HEK293 (cell line): ENCODE results near the gene NRL.

ENCODE experiments used
- PRDM1 ChIP-seq: fragments of 450-650 bp; formaldehyde crosslinking; IDR thresholded peaks from 2 replicates; pipeline ENCODE4; 2016; ENCODE audit warnings: missing biosample characterization, missing genetic modification characterization
- SALL2 ChIP-seq: fragments of 450-650 bp; formaldehyde crosslinking; IDR thresholded peaks from 2 replicates; pipeline ENCODE4 v1.5.0; 2017; ENCODE audit warnings: missing biosample characterization, mild to moderate bottlenecking, missing genetic modification characterization, borderline replicate concordance
- ZBTB17 ChIP-seq: fragments of 450-650 bp; formaldehyde crosslinking; IDR thresholded peaks from 2 replicates; pipeline ENCODE4 v1.5.1; 2016; ENCODE audit warnings: missing biosample characterization, missing genetic modification characterization
- ZBTB20 ChIP-seq: fragments of 450-650 bp; formaldehyde crosslinking; IDR thresholded peaks from 2 replicates; pipeline ENCODE4 v1.5.1; 2016; ENCODE audit warnings: missing biosample characterization, missing genetic modification characterization
- ZFP37 ChIP-seq: fragments of 450-650 bp; formaldehyde crosslinking; IDR thresholded peaks from 2 replicates; pipeline ENCODE4 v1.5.1; 2016; ENCODE audit warnings: missing biosample characterization, missing genetic modification characterization
- ZNF138 ChIP-seq: fragments of 450-650 bp; formaldehyde crosslinking; IDR thresholded peaks from 2 replicates; pipeline ENCODE4 v1.5.1; 2016; ENCODE audit warnings: missing biosample characterization, missing genetic modification characterization, borderline replicate concordance
- ZNF175 ChIP-seq: fragments of 450-650 bp; formaldehyde crosslinking; IDR thresholded peaks from 2 replicates; pipeline ENCODE4 v1.5.1; 2016; ENCODE audit warnings: missing biosample characterization, missing genetic modification characterization
- ZNF202 ChIP-seq: fragments of 450-650 bp; formaldehyde crosslinking; IDR thresholded peaks from 2 replicates; pipeline ENCODE4 v1.5.1; 2016; ENCODE audit warnings: missing biosample characterization, missing genetic modification characterization, borderline replicate concordance
- ZNF23 ChIP-seq: fragments of 450-650 bp; formaldehyde crosslinking; IDR thresholded peaks from 2 replicates; pipeline ENCODE4 v1.5.1; 2016; ENCODE audit warnings: missing biosample characterization, missing genetic modification characterization, borderline replicate concordance
- ZNF292 ChIP-seq: fragments of 450-650 bp; formaldehyde crosslinking; IDR thresholded peaks from 2 replicates; pipeline ENCODE4 v1.5.1; 2016; ENCODE audit warnings: low read depth, missing biosample characterization, missing genetic modification characterization, borderline replicate concordance
- ZNF510 ChIP-seq: fragments of 450-650 bp; formaldehyde crosslinking; IDR thresholded peaks from 2 replicates; pipeline ENCODE4 v1.5.1; 2018; ENCODE audit warnings: mild to moderate bottlenecking, missing genetic modification characterization, missing biosample characterization; ENCODE audit not compliant: insufficient replicate concordance
- ZNF514 ChIP-seq: fragments of 450-650 bp; formaldehyde crosslinking; IDR thresholded peaks from 2 replicates; pipeline ENCODE4 v1.5.1; 2016; ENCODE audit warnings: missing biosample characterization, missing genetic modification characterization
- ZNF529 ChIP-seq: fragments of 450-650 bp; formaldehyde crosslinking; IDR thresholded peaks from 2 replicates; pipeline ENCODE4 v1.5.1; 2017; ENCODE audit warnings: missing genetic modification characterization, missing biosample characterization; ENCODE audit not compliant: insufficient replicate concordance
- ZNF544 ChIP-seq: fragments of 450-650 bp; formaldehyde crosslinking; IDR thresholded peaks from 2 replicates; pipeline ENCODE4 v1.5.0; 2017; ENCODE audit warnings: missing biosample characterization, missing genetic modification characterization
- ZNF621 ChIP-seq: fragments of 450-650 bp; formaldehyde crosslinking; IDR thresholded peaks from 2 replicates; pipeline ENCODE4 v1.5.1; 2017; ENCODE audit warnings: missing biosample characterization, missing genetic modification characterization
- ZNF664 ChIP-seq: fragments of 450-650 bp; formaldehyde crosslinking; IDR thresholded peaks from 2 replicates; pipeline ENCODE4 v1.5.1; 2016; ENCODE audit warnings: missing biosample characterization, missing genetic modification characterization
- ZNF776 ChIP-seq: fragments of 450-650 bp; formaldehyde crosslinking; IDR thresholded peaks from 2 replicates; pipeline ENCODE4 v1.5.0; 2017; ENCODE audit warnings: missing biosample characterization, missing genetic modification characterization, borderline replicate concordance
- ZNF792 ChIP-seq: fragments of 450-650 bp; formaldehyde crosslinking; IDR thresholded peaks from 2 replicates; pipeline ENCODE4 v1.5.1; 2016; ENCODE audit warnings: missing biosample characterization, missing genetic modification characterization
- TF ChIP-seq, protein P1 (sequence below): fragments of 450-650 bp; formaldehyde crosslinking; IDR thresholded peaks from 2 replicates; pipeline ENCODE4 v1.5.1; 2016; ENCODE audit warnings: missing biosample characterization, missing genetic modification characterization
- TF ChIP-seq, protein P2 (sequence below): fragments of 450-650 bp; formaldehyde crosslinking; IDR thresholded peaks from 2 replicates; pipeline ENCODE4 v1.5.1; 2016; ENCODE audit warnings: missing biosample characterization, missing genetic modification characterization
- TF ChIP-seq, protein P3 (sequence below): fragments of 450-650 bp; formaldehyde crosslinking; optimal IDR thresholded peaks from 2 replicates; pipeline ENCODE3; 2016; ENCODE audit warnings: missing biosample characterization, mild to moderate bottlenecking, missing genetic modification characterization
- TF ChIP-seq, protein P4 (sequence below): fragments of 450-650 bp; formaldehyde crosslinking; IDR thresholded peaks from 2 replicates; pipeline ENCODE4 v1.5.1; 2017; ENCODE audit warnings: missing biosample characterization, missing genetic modification characterization
- TF ChIP-seq, protein P5 (sequence below): fragments of 450-650 bp; formaldehyde crosslinking; IDR thresholded peaks from 2 replicates; pipeline ENCODE4 v1.5.1; 2016; ENCODE audit warnings: missing biosample characterization, missing genetic modification characterization
- TF ChIP-seq, protein P6 (sequence below): fragments of 450-650 bp; formaldehyde crosslinking; IDR thresholded peaks from 2 replicates; pipeline ENCODE4 v1.5.1; 2017; ENCODE audit warnings: missing biosample characterization, missing genetic modification characterization
- TF ChIP-seq, protein P7 (sequence below): fragments of 450-650 bp; formaldehyde crosslinking; IDR thresholded peaks from 2 replicates; pipeline ENCODE4 v1.5.1; 2016; ENCODE audit warnings: missing biosample characterization, missing genetic modification characterization

NRL gene

DNA sequence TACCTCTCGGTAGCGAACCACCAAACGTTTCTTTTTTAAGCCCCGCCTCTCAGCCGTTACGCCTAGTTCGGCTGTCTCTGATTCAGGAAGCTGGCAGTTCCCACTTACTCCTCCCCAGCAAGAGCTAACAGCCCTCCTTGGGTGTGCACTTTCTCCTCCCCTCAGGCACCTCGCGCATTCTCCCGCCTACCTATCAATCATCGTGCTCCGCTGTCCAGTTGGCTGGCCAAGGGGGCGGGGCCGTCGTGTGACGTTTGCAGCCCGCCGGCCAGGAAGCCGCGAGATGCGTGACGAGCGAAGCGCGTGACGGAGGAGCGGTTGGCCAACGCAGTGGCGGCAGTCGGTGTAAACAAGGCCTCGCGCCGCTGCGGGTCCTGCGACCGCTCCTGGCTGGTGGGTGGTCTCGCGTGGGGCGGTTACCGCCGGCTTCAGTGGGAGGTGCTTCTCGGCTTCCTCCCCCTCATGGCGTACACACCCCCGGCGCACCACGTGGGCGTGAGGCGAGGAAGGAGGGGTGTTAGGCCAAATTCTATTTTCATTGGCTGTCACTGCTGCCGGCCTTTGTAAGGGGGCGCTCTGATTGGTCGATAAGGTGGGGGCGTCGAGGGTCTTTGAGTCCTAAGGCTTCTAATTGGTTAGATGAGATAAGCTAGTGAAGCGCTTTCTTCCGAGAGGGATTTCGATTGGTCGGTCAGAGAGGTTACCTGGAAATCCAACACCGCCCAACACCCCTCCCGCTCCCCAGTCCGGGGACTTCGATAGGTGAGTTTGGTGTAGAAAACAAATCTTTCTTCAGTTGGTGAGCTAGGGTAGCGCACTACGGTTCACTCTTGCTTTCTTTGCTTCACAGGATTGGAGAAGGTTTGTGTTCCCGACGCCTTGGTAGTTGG, at the start of gene NRL, which contains the start of gene DCAF11 (continued):
- TF ChIP-seq ZNF544 (no peak), ZBTB17 (tag by site-specific recombination) (peak; percentile 94), ZNF514 (tag by site-specific recombination) (no peak), ZFP37 (tag by site-specific recombination) (no peak), ZNF776 (tag by site-specific recombination) (no peak), ZNF23 (tag by site-specific recombination) (no peak), ZNF292 (tag by site-specific recombination) (no peak), ZBTB20 (tag by site-specific recombination) (no peak), ZNF510 (tag by site-specific recombination) (no peak), ZNF202 (tag by site-specific recombination) (no peak), ZNF621 (tag by site-specific recombination) (no peak), PRDM1 (tag by site-specific recombination) (peak; percentile 95), SALL2 (no peak), ZNF529 (tag by site-specific recombination) (no peak), ZNF175 (tag by site-specific recombination) (no peak), ZNF664 (tag by site-specific recombination) (peak; percentile 94), ZNF138 (tag by site-specific recombination) (no peak), ZNF792 (no peak)
- TF ChIP-seq, protein P1, sequence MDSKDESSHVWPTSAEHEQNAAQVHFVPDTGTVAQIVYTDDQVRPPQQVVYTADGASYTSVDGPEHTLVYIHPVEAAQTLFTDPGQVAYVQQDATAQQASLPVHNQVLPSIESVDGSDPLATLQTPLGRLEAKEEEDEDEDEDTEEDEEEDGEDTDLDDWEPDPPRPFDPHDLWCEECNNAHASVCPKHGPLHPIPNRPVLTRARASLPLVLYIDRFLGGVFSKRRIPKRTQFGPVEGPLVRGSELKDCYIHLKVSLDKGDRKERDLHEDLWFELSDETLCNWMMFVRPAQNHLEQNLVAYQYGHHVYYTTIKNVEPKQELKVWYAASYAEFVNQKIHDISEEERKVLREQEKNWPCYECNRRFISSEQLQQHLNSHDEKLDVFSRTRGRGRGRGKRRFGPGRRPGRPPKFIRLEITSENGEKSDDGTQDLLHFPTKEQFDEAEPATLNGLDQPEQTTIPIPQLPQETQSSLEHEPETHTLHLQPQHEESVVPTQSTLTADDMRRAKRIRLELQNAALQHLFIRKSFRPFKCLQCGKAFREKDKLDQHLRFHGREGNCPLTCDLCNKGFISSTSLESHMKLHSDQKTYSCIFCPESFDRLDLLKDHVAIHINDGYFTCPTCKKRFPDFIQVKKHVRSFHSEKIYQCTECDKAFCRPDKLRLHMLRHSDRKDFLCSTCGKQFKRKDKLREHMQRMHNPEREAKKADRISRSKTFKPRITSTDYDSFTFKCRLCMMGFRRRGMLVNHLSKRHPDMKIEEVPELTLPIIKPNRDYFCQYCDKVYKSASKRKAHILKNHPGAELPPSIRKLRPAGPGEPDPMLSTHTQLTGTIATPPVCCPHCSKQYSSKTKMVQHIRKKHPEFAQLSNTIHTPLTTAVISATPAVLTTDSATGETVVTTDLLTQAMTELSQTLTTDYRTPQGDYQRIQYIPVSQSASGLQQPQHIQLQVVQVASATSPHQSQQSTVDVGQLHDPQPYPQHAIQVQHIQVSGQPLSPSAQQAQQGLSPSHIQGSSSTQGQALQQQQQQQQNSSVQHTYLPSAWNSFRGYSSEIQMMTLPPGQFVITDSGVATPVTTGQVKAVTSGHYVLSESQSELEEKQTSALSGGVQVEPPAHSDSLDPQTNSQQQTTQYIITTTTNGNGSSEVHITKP (tag by site-specific recombination): peak; percentile 92
- TF ChIP-seq, protein P2, sequence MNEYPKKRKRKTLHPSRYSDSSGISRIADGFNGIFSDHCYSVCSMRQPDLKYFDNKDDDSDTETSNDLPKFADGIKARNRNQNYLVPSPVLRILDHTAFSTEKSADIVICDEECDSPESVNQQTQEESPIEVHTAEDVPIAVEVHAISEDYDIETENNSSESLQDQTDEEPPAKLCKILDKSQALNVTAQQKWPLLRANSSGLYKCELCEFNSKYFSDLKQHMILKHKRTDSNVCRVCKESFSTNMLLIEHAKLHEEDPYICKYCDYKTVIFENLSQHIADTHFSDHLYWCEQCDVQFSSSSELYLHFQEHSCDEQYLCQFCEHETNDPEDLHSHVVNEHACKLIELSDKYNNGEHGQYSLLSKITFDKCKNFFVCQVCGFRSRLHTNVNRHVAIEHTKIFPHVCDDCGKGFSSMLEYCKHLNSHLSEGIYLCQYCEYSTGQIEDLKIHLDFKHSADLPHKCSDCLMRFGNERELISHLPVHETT (tag by site-specific recombination): no peak
- TF ChIP-seq, protein P3, sequence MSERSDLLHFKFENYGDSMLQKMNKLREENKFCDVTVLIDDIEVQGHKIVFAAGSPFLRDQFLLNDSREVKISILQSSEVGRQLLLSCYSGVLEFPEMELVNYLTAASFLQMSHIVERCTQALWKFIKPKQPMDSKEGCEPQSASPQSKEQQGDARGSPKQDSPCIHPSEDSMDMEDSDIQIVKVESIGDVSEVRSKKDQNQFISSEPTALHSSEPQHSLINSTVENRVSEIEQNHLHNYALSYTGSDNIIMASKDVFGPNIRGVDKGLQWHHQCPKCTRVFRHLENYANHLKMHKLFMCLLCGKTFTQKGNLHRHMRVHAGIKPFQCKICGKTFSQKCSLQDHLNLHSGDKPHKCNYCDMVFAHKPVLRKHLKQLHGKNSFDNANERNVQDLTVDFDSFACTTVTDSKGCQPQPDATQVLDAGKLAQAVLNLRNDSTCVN (tag by site-specific recombination): peak; percentile 50
- TF ChIP-seq, protein P4, sequence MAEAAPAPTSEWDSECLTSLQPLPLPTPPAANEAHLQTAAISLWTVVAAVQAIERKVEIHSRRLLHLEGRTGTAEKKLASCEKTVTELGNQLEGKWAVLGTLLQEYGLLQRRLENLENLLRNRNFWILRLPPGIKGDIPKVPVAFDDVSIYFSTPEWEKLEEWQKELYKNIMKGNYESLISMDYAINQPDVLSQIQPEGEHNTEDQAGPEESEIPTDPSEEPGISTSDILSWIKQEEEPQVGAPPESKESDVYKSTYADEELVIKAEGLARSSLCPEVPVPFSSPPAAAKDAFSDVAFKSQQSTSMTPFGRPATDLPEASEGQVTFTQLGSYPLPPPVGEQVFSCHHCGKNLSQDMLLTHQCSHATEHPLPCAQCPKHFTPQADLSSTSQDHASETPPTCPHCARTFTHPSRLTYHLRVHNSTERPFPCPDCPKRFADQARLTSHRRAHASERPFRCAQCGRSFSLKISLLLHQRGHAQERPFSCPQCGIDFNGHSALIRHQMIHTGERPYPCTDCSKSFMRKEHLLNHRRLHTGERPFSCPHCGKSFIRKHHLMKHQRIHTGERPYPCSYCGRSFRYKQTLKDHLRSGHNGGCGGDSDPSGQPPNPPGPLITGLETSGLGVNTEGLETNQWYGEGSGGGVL: no peak
- TF ChIP-seq, protein P5, sequence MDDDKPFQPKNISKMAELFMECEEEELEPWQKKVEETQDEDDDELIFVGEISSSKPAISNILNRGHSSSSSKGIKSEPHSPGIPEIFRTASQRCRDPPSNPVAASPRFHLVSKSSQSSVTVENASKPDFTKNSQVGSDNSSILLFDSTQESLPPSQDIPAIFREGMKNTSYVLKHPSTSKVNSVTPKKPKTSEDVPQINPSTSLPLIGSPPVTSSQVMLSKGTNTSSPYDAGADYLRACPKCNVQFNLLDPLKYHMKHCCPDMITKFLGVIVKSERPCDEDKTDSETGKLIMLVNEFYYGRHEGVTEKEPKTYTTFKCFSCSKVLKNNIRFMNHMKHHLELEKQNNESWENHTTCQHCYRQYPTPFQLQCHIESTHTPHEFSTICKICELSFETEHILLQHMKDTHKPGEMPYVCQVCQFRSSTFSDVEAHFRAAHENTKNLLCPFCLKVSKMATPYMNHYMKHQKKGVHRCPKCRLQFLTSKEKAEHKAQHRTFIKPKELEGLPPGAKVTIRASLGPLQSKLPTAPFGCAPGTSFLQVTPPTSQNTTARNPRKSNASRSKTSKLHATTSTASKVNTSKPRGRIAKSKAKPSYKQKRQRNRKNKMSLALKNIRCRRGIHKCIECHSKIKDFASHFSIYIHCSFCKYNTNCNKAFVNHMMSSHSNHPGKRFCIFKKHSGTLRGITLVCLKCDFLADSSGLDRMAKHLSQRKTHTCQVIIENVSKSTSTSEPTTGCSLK: no peak
- TF ChIP-seq, protein P6, sequence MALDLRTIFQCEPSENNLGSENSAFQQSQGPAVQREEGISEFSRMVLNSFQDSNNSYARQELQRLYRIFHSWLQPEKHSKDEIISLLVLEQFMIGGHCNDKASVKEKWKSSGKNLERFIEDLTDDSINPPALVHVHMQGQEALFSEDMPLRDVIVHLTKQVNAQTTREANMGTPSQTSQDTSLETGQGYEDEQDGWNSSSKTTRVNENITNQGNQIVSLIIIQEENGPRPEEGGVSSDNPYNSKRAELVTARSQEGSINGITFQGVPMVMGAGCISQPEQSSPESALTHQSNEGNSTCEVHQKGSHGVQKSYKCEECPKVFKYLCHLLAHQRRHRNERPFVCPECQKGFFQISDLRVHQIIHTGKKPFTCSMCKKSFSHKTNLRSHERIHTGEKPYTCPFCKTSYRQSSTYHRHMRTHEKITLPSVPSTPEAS (tag by site-specific recombination): peak; percentile 44
- TF ChIP-seq, protein P7, sequence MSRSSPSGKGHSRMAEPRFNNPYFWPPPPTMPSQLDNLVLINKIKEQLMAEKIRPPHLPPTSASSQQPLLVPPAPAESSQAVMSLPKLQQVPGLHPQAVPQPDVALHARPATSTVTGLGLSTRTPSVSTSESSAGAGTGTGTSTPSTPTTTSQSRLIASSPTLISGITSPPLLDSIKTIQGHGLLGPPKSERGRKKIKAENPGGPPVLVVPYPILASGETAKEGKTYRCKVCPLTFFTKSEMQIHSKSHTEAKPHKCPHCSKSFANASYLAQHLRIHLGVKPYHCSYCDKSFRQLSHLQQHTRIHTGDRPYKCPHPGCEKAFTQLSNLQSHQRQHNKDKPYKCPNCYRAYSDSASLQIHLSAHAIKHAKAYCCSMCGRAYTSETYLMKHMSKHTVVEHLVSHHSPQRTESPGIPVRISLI (tag by site-specific recombination): no peak
